OCI-LY7 (cell line): ENCODE results near the gene ZEB1. TPM values are rescaled to one million over a fixed set of nuclear protein-coding genes. Genes with fewer than 3 reads are reported as not detected.

Experiments used
- BruUV-seq: library from RNA; stranded (reverse); fragments of 400-500 nt; replicated peaks from 2 replicates; lab custom pipeline; 2021; lab: Mats Ljungman, UMichigan
- CTCF ChIA-PET: fragments of 300-600 bp; sonication (Branson Sonifier 250); formaldehyde crosslinking; loops from one replicate; lab custom pipeline; 2022; ENCODE audit warnings: antibody characterized with exemption; ENCODE audit not compliant: unreplicated experiment; lab: Charles Lee
- POLR2A ChIA-PET: fragments of 300-600 bp; sonication (Branson Sonifier 250); formaldehyde crosslinking; loops from one replicate; lab custom pipeline; 2022; ENCODE audit warnings: antibody characterized with exemption; lab: Charles Lee
- DNase-seq: peaks from one replicate; pipeline ENCODE4 v3.0.0-alpha.2; 2015; ENCODE audit warnings: low spot score
- H2AFZ ChIP-seq: fragments of 200-600 bp; sonication (generic), shearing (Covaris generic); 2 replicates; pipeline ENCODE4 v1.6.1; 2014; ENCODE audit warnings: mild to moderate bottlenecking, antibody characterized with exemption, low read length, moderate library complexity
- H3K27ac ChIP-seq: fragments of 200-600 bp; sonication (generic); 2 replicates; pipeline ENCODE4 v1.5.1; 2014; ENCODE audit warnings: mixed run types, low read depth, mild to moderate bottlenecking, moderate library complexity, low read length, inconsistent platforms; ENCODE audit not compliant: poor library complexity, severe bottlenecking
- H3K36me3 ChIP-seq: fragments of 200-600 bp; sonication (generic); 2 replicates; pipeline ENCODE4 v1.6.1; 2014; ENCODE audit warnings: mild to moderate bottlenecking, antibody characterized with exemption, low read length, moderate library complexity, mixed read lengths; ENCODE audit not compliant: insufficient read depth
- H3K4me1 ChIP-seq: fragments of 200-600 bp; sonication (generic); 2 replicates; pipeline ENCODE4 v1.5.1; 2014; ENCODE audit warnings: mild to moderate bottlenecking, low read length; ENCODE audit not compliant: insufficient read depth, poor library complexity, severe bottlenecking
- H3K4me2 ChIP-seq: fragments of 200-600 bp; sonication (generic); 2 replicates; pipeline ENCODE4 v1.6.1; 2014; ENCODE audit warnings: mild to moderate bottlenecking, low read length
- H3K4me3 ChIP-seq: fragments of 200-600 bp; sonication (generic); 2 replicates; pipeline ENCODE4 v1.5.1; 2014; ENCODE audit warnings: mild to moderate bottlenecking, low read depth, low read length; ENCODE audit not compliant: poor library complexity, severe bottlenecking
- H3K79me2 ChIP-seq: fragments of 200-600 bp; sonication (generic); 2 replicates; pipeline ENCODE4 v1.6.1; 2016; ENCODE audit warnings: low read depth, mild to moderate bottlenecking, low read length, moderate library complexity, mixed read lengths; ENCODE audit not compliant: insufficient read depth
- H3K9me2 ChIP-seq: fragments of 200-600 bp; sonication (generic); 2 replicates; pipeline ENCODE4 v1.6.1; 2016; ENCODE audit warnings: mild to moderate bottlenecking, low read length, mixed read lengths; ENCODE audit not compliant: insufficient read depth
- H3K9me3 ChIP-seq: fragments of 200-600 bp; sonication (generic); 2 replicates; pipeline ENCODE4 v1.6.1; 2014; ENCODE audit warnings: mild to moderate bottlenecking, mixed run types, low read length, mixed read lengths
- H4K20me1 ChIP-seq: fragments of 200-600 bp; sonication (generic); 2 replicates; pipeline ENCODE4 v1.6.1; 2014; ENCODE audit warnings: mild to moderate bottlenecking, antibody characterized with exemption, low read length, moderate library complexity, mixed read lengths; ENCODE audit not compliant: insufficient read depth
- EZH2phosphoT487 ChIP-seq: fragments of 200-600 bp; sonication (generic); IDR thresholded peaks from 2 replicates; pipeline ENCODE4 v1.6.1; 2018; ENCODE audit warnings: low read depth, borderline replicate concordance, mild to moderate bottlenecking, mixed run types, antibody characterized with exemption, low read length, moderate library complexity, mixed read lengths
- intact Hi-C: fragments of 100-400 bp; cut with micrococcal nuclease; formaldehyde crosslinking; loops from one replicate; pipeline ENCODE4 v1.10.0; 2022; ENCODE audit not compliant: unreplicated experiment
- total RNA-seq, 2 experiments: library from RNA; depleted of rRNA in 1 of 2; stranded (reverse); fragments of >200 nt in 1 of 2; shearing (Covaris generic) in 1 of 2; gene quantifications; 2 replicates each; pipeline ENCODE4 v1.2.3, GENCODE V29; 2014 to 2022
- TF ChIP-seq, protein P1 (sequence below): fragments of 200-600 bp; sonication (generic); conservative IDR thresholded peaks from 2 replicates; pipeline ENCODE4 v1.5.1; 2014; ENCODE audit warnings: mild to moderate bottlenecking, antibody characterized with exemption, low read length, moderate library complexity, mixed read lengths

ZEB1 gene
- total RNA-seq, 2 experiments from 2014 or later = 33.2 to 41.9 TPM

DNA sequence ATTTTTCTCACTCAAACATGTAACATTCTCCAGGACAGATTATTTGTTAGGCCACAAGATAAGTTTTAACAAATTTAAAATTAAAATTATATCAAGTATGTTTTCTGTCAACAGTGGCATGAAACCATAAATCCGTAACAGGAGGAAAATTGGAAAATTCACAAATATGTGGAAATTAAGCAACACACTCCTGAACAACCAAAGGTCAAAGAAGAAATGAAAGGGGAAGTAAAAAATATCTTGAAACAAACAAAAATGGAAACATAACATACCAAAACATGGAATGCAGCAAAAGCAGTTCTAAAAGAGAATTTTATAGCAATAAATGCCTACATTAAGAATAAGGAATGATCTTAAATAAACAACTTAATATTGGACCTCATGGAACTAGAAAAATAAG is 147.3 kb downstream of the ZEB1 start:
- Histone ChIP-seq H3K4me3 (no peak overlapping the region), H3K27ac (no peak overlapping the region), H3K4me1 (no peaks in the 10 kb centered on the region), H3K4me2 (no peak overlapping the region), H3K9me2 (no peaks in the 10 kb centered on the region), H3K36me3 (peaks cover 70% of the 10 kb centered on the region), H3K9me3 (peaks cover 24% of the 10 kb centered on the region), H2AFZ (no peak overlapping the region), H3K79me2 (no peaks in the 10 kb centered on the region), H4K20me1 (no peaks in the 10 kb centered on the region)
- no TSS peak for BruUV-seq
- TF ChIP-seq EZH2phosphoT487 = no peak
- TF ChIP-seq, protein P1, sequence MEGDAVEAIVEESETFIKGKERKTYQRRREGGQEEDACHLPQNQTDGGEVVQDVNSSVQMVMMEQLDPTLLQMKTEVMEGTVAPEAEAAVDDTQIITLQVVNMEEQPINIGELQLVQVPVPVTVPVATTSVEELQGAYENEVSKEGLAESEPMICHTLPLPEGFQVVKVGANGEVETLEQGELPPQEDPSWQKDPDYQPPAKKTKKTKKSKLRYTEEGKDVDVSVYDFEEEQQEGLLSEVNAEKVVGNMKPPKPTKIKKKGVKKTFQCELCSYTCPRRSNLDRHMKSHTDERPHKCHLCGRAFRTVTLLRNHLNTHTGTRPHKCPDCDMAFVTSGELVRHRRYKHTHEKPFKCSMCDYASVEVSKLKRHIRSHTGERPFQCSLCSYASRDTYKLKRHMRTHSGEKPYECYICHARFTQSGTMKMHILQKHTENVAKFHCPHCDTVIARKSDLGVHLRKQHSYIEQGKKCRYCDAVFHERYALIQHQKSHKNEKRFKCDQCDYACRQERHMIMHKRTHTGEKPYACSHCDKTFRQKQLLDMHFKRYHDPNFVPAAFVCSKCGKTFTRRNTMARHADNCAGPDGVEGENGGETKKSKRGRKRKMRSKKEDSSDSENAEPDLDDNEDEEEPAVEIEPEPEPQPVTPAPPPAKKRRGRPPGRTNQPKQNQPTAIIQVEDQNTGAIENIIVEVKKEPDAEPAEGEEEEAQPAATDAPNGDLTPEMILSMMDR = no peak
- intact Hi-C loops = no loop called here
- CTCF ChIA-PET = no interaction called here
- no peak for DNase-seq
- POLR2A ChIA-PET = interaction anchor here (0.6 kb wide), 1 partner anchor 133 kb away, joined by 3 read pairs; no protein-coding TSS in a partner anchor

DNA sequence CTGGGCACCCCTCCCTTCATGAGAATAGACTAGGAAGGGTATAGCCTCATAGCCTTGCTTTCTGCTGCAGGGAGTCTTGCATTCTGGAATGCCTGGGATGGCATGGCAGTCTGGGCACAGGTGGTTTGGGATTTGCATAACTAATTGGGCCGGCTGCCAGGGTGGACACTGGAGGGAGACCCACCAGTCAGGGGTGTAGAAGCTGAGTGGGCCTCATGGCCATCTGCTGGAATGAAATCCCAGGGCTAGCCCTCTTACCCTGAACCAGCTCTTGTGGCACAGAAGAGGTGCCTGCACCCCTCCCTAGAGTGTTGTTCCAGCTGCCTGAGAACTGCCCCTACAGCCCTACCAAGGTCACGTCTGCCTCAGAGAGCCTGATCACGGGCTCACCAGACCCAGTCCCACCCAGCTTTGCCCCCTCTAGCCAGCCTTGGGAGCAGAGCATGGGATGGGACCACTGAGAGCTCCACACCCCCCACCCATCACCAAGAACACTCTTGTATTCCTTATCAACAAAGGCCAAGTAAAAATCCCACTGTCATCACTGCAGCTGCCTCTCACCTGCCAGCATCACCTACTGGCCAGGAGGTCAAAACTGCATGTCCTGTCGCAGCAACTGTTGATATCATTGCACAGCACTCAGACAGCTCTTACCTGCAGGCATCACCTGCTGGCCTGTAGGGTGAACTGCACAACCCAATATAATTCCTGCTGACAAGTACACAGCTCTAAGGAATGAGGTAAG is 148.9 kb downstream of the ZEB1 start:
- BruUV-seq = no TSS peak
- Histone ChIP-seq H2AFZ (no peak overlapping the region), H3K79me2 (no peaks in the 10 kb centered on the region), H3K36me3 (peaks cover 55% of the 10 kb centered on the region), H3K4me2 (no peak overlapping the region), H3K4me3 (no peak overlapping the region), H3K27ac (no peak overlapping the region), H3K4me1 (no peaks in the 10 kb centered on the region), H3K9me2 (no peaks in the 10 kb centered on the region), H3K9me3 (peaks cover 24% of the 10 kb centered on the region), H4K20me1 (no peaks in the 10 kb centered on the region)
- peak; percentile 31 for DNase-seq
- intact Hi-C loops = no loop called here
- CTCF ChIA-PET = no interaction called here
- TF ChIP-seq, protein P1 = peak; percentile 63
- TF ChIP-seq EZH2phosphoT487 = no peak
- POLR2A ChIA-PET = no interaction called here

DNA sequence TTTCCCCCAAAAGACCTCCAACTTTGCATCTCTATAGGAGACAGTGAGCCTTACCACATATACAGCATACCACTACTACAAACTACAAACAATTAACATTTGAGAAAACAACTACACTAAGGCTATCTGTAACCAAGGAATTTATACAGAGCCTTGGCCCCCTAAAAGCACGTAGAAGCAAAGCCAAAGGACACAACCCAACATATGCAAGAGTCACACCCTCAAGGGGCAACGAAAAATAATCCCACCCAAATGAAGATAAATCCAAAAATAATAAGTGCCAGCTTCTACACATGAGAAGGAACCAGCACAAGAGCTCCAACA is 149.5 kb downstream of the ZEB1 start:
- POLR2A ChIA-PET = no interaction called here
- BruUV-seq = no TSS peak
- Histone ChIP-seq H4K20me1 (no peaks in the 10 kb centered on the region), H3K27ac (no peak overlapping the region), H3K79me2 (no peaks in the 10 kb centered on the region), H3K36me3 (peaks cover 50% of the 10 kb centered on the region), H3K4me3 (no peak overlapping the region), H3K9me2 (no peaks in the 10 kb centered on the region), H2AFZ (no peak overlapping the region), H3K9me3 (peaks cover 19% of the 10 kb centered on the region), H3K4me2 (no peak overlapping the region), H3K4me1 (no peaks in the 10 kb centered on the region)
- DNase-seq = no peak
- no peak for TF ChIP-seq EZH2phosphoT487
- TF ChIP-seq, protein P1 = no peak
- CTCF ChIA-PET = no interaction called here
- intact Hi-C loops = no loop called here
